GM23248 (cell line): ENCODE measurements around the gene FSIP1. TPM values are rescaled to one million over a fixed set of nuclear protein-coding genes. Genes with fewer than 3 reads are reported as not detected.
A peak's percentile ranks its signal among the peaks of the same experiment; 100 is the strongest.

ENCODE experiments used
- DNase-seq: peaks from one replicate; pipeline ENCODE4 v3.0.0-alpha.2; 2015
- H2AFZ ChIP-seq: fragments of 200-600 bp; sonication (generic); 2 replicates; pipeline ENCODE4 v1.6.1; 2016; ENCODE audit warnings: antibody characterized with exemption
- H3F3A ChIP-seq: fragments of 200-600 bp; sonication (generic); 2 replicates; pipeline ENCODE4 v1.6.1; 2016; ENCODE audit warnings: mild to moderate bottlenecking, antibody characterized with exemption, mixed run types; ENCODE audit not compliant: insufficient read depth
- H3K27ac ChIP-seq: fragments of 200-600 bp; sonication (generic); 2 replicates; pipeline ENCODE4 v1.5.1; 2016; ENCODE audit warnings: mild to moderate bottlenecking
- H3K27me3 ChIP-seq: fragments of 200-600 bp; sonication (generic); replicated peaks from 2 replicates; pipeline ENCODE4 v1.6.1; 2016; ENCODE audit warnings: mild to moderate bottlenecking; ENCODE audit not compliant: insufficient read depth
- H3K36me3 ChIP-seq: fragments of 200-600 bp; sonication (generic); 2 replicates; pipeline ENCODE4 v1.6.1; 2016; ENCODE audit warnings: low read depth, mild to moderate bottlenecking
- H3K4me1 ChIP-seq: fragments of 200-600 bp; sonication (generic); 2 replicates; pipeline ENCODE4 v1.6.1; 2016; ENCODE audit warnings: mild to moderate bottlenecking; ENCODE audit not compliant: insufficient read depth
- H3K4me2 ChIP-seq: fragments of 200-600 bp; sonication (generic); one replicate; pipeline ENCODE4 v1.6.1; 2016; ENCODE audit warnings: mild to moderate bottlenecking; ENCODE audit not compliant: unreplicated experiment
- H3K4me3 ChIP-seq: fragments of 200-600 bp; sonication (generic); 2 replicates; pipeline ENCODE4 v1.5.1; 2016; ENCODE audit warnings: mild to moderate bottlenecking
- H3K79me2 ChIP-seq: fragments of 200-600 bp; sonication (generic); 2 replicates; pipeline ENCODE4 v1.6.1; 2016; ENCODE audit warnings: mild to moderate bottlenecking; ENCODE audit not compliant: insufficient read depth
- H3K9ac ChIP-seq: fragments of 200-600 bp; sonication (generic); 2 replicates; pipeline ENCODE4 v1.6.1; 2016; ENCODE audit warnings: mild to moderate bottlenecking
- H3K9me2 ChIP-seq: fragments of 200-600 bp; sonication (generic); 2 replicates; pipeline ENCODE4 v1.6.1; 2016; ENCODE audit warnings: mixed run types, mild to moderate bottlenecking, moderate library complexity; ENCODE audit not compliant: insufficient read depth
- H3K9me3 ChIP-seq: fragments of 200-600 bp; sonication (generic); one replicate; pipeline ENCODE4 v1.6.1; 2017; ENCODE audit warnings: low read depth
- H4K20me1 ChIP-seq: fragments of 200-600 bp; sonication (generic); 2 replicates; pipeline ENCODE4 v1.6.0; 2016; ENCODE audit not compliant: insufficient read depth
- EZH2 ChIP-seq: fragments of 200-600 bp; sonication (generic); IDR thresholded peaks from 2 replicates; pipeline ENCODE4 v1.6.1; 2018; ENCODE audit warnings: antibody characterized with exemption, mild to moderate bottlenecking; ENCODE audit not compliant: insufficient read depth, poor library complexity, severe bottlenecking
- EZH2phosphoT487 ChIP-seq: fragments of 200-600 bp; sonication (generic); IDR thresholded peaks from 2 replicates; pipeline ENCODE4 v1.6.1; 2018; ENCODE audit warnings: antibody characterized with exemption, moderate library complexity, mild to moderate bottlenecking, low read depth; ENCODE audit not compliant: insufficient read depth
- WGBS, 2 experiments: methylation state at CpG; one replicate each; pipeline ENCODE4 v1.1.6; 2015 to 2017; ENCODE audit warnings: low lambda C conversion rate in 2 of 2, low coverage in 1 of 2; ENCODE audit errors: missing lambda C conversion rate in 2 of 2; 5-methylcytosine and 5-hydroxymethylcytosine counted together
- in situ Hi-C: fragments of 300-500 bp; cut with MboI; formaldehyde crosslinking; loops from 2 replicates; pipeline ENCODE4 v1.15.0; 2020
- polyA plus RNA-seq: library from polyadenylated mRNA; unstranded; fragments of >200 nt; fragmentation: Nextera tagmentation; extraction: Ambion mirVana; gene quantifications from 2 replicates; pipeline ENCODE4 v1.2.1, GENCODE V29; 2016
- total RNA-seq: library from RNA; depleted of rRNA; stranded (reverse); fragments of >200 nt; shearing (Covaris generic); gene quantifications from 2 replicates; pipeline ENCODE4 v1.2.3, GENCODE V29; 2014

FSIP1 gene
- total and polyA plus RNA-seq, 2 experiments from 2014 or later: 2.4 TPM

GRCh38 chr15:39582977-39583595 is 199.6 kb downstream of the FSIP1 start:
- no peak for DNase-seq
- in situ Hi-C loops: loop anchor here (5.0 kb wide), 1 partner anchor 411 kb away; no protein-coding TSS in a partner anchor
- Histone ChIP-seq H3K27me3 (no peaks in the 10 kb centered on the region), H3K4me1 (peaks cover 12% of the 10 kb centered on the region), H4K20me1 (peaks cover 41% of the 10 kb centered on the region; the same call in 1 of the 2 replicates), H3K79me2 (peaks cover 15% of the 10 kb centered on the region; the same call in 1 of the 2 replicates), H3K36me3 (peaks cover 52% of the 10 kb centered on the region), H2AFZ (no peak overlapping the region), H3K9ac (peak overlapping the region; percentile 89), H3F3A (peaks cover 80% of the 10 kb centered on the region), H3K4me3 (peak overlapping the region; percentile 74), H3K9me3 (no peaks in the 10 kb centered on the region), H3K4me2 (peak overlapping the region; percentile 75), H3K9me2 (no peaks in the 10 kb centered on the region), H3K27ac (peak overlapping the region; percentile 95)
- WGBS, 2 experiments: 4 to 16% methylated on average over 4 of the region's 4 CpGs
- no peak for TF ChIP-seq EZH2
- TF ChIP-seq EZH2phosphoT487: 0 out of 2 replicates have a peak, but pooled peaks have one; percentile 22

- Histone ChIP-seq H3K9me3 (no peaks in the 10 kb centered on the region), H3K36me3 (peaks cover 46% of the 10 kb centered on the region), H3K9ac (peak overlapping the region; percentile 89), H3F3A (peaks cover 77% of the 10 kb centered on the region), H3K27ac (peak overlapping the region; percentile 95), H3K4me2 (peak overlapping the region; percentile 75), H3K79me2 (peaks cover 15% of the 10 kb centered on the region; the same call in 1 of the 2 replicates), H4K20me1 (peaks cover 34% of the 10 kb centered on the region; the same call in 1 of the 2 replicates), H3K4me1 (peaks cover 16% of the 10 kb centered on the region), H2AFZ (no peak overlapping the region), H3K27me3 (no peaks in the 10 kb centered on the region), H3K4me3 (peak overlapping the region; percentile 74), H3K9me2 (no peaks in the 10 kb centered on the region)
- in situ Hi-C loops: loop anchor here (5.0 kb wide), 1 partner anchor 410 kb away; no protein-coding TSS in a partner anchor
- no peak for TF ChIP-seq EZH2
- WGBS, 2 experiments: 5 to 7% methylated on average over 20 of the region's 20 CpGs
- DNase-seq: peak; percentile 91
These were observed 200.2 kb downstream of the FSIP1 start for GRCh38 chr15:39582286-39582976.

GRCh38 chr15:39581793-39582285 is 200.8 kb downstream of the FSIP1 start:
- peaks cover 29% of the 10 kb centered on the region; the same call in 1 of the 2 replicates for H4K20me1 ChIP-seq
- H3K79me2 ChIP-seq: peaks cover 15% of the 10 kb centered on the region; the same call in 1 of the 2 replicates
- H3K4me1 ChIP-seq: peaks cover 16% of the 10 kb centered on the region
- H3K9me3 ChIP-seq: no peaks in the 10 kb centered on the region
- in situ Hi-C loops: loop anchor here (5.0 kb wide), 1 partner anchor 410 kb away; no protein-coding TSS in a partner anchor
- H3K9me2 ChIP-seq: no peaks in the 10 kb centered on the region
- H3K27me3 ChIP-seq: no peaks in the 10 kb centered on the region
- peak overlapping the region; percentile 95 for H3K27ac ChIP-seq
- H2AFZ ChIP-seq: no peak overlapping the region
- peak overlapping the region; percentile 74 for H3K4me3 ChIP-seq
- peak overlapping the region; percentile 75 for H3K4me2 ChIP-seq
- 8 to 12% methylated on average over 12 to 13 of the region's 13 CpGs for WGBS, 2 experiments
- peaks cover 40% of the 10 kb centered on the region for H3K36me3 ChIP-seq
- DNase-seq: peak; percentile 86
- no peak for TF ChIP-seq EZH2phosphoT487
- peaks cover 71% of the 10 kb centered on the region for H3F3A ChIP-seq
- H3K9ac ChIP-seq: peak overlapping the region; percentile 89

DNA sequence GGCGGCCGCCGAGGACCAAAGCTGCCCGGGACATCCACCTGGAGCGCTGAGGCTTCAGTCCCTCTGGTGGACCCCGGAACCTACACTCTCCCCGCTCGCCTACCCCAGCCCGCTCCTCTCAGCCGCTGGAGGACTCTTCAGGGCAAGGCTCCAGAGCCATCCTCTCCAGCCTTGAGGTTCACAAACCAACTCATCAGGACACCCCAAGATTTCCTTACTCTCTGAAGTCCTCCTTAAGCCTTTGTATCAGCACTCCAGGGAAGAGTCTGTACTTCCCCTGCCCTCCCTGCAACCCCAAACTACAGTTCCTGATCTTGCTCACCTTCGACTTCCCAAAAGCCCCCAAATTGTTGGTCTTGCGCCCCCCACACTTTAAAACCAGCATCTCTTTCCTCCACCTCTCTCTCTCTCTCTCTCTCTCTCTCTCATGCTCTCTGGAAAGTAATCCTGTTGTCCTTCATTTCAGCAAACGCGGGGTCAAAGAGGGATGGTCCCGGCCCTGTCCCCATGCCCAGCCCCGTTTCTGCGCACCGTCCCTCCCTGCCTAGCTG is 201.3 kb downstream of the FSIP1 start:
- Histone ChIP-seq H2AFZ (no peak overlapping the region), H3K4me2 (peak overlapping the region; percentile 75), H3K9me3 (no peaks in the 10 kb centered on the region), H3K4me1 (peaks cover 16% of the 10 kb centered on the region), H3K27me3 (no peaks in the 10 kb centered on the region), H4K20me1 (peaks cover 25% of the 10 kb centered on the region; the same call in 1 of the 2 replicates), H3K36me3 (peaks cover 35% of the 10 kb centered on the region), H3K9me2 (no peaks in the 10 kb centered on the region), H3K4me3 (peak overlapping the region; percentile 74), H3K79me2 (peaks cover 15% of the 10 kb centered on the region; the same call in 1 of the 2 replicates), H3K9ac (peak overlapping the region; percentile 89), H3K27ac (peak overlapping the region; percentile 95), H3F3A (peaks cover 66% of the 10 kb centered on the region)
- DNase-seq: peak; percentile 81
- in situ Hi-C loops: loop anchor here (5.0 kb wide), 1 partner anchor 409 kb away; no protein-coding TSS in a partner anchor
- 1% methylated on average over 18 of the region's 18 CpGs for WGBS, 2 experiments
- no peak for TF ChIP-seq EZH2
- TF ChIP-seq EZH2phosphoT487: no peak
